Measurements from ENCODE around the gene ABCG1.

Gene ABCG1

DNA sequence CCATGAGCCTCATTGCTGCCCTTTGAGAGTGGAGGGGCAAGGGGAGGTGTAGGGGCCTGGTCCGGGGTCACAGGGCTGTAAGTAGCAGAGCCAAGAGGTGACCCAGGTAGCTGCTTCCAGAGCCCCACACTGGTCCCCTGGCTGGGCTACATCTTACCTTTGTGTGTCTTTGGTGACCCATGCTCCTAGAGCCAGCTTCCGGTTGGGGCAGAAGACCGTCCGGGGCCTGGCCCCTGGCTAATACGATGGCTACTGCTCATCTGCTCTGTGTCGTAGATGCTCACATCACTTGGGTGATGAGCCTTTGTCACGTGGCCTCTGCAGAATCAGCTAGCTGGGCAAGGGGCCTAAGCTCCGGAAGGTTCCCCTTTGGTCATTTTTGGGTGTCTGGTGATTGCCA, 20.6 kb downstream of the ABCG1 start:
- ATAC-seq (ENCODE audit: low read depth) (no peak), DNase-seq (ENCODE audit: low spot score) (no peak)
- Histone ChIP-seq H3K36me3 (ENCODE audit: low read depth) (no peaks in the 10 kb centered on the region), H3K9me3 (ENCODE audit: severe bottlenecking) (no peaks in the 10 kb centered on the region), H3K4me1 (ENCODE audit: insufficient read depth, poor library complexity, severe bottlenecking) (no peaks in the 10 kb centered on the region), H3K27me3 (ENCODE audit: insufficient read depth, poor library complexity, severe bottlenecking) (no peaks in the 10 kb centered on the region), H3K4me3 (ENCODE audit: severe bottlenecking) (no peak overlapping the region), H3K27ac (ENCODE audit: poor library complexity, severe bottlenecking) (no peak overlapping the region)
- TF ChIP-seq CTCF (IDR thresholded peaks at IDR 0.05; ENCODE audit: poor library complexity, severe bottlenecking): no peak

- no peaks in the 10 kb centered on the region for H3K4me1 ChIP-seq (ENCODE audit: insufficient read depth, poor library complexity, severe bottlenecking)
These were observed 21.0 kb downstream of the ABCG1 start for GRCh38 chr21:42239973-42240372.

GRCh38 chr21:42242611-42243010, 23.7 kb downstream of the ABCG1 start:
- H3K4me3 ChIP-seq (ENCODE audit: severe bottlenecking): no peak overlapping the region
- H3K9me3 ChIP-seq (ENCODE audit: severe bottlenecking): no peaks in the 10 kb centered on the region
- no peaks in the 10 kb centered on the region for H3K4me1 ChIP-seq (ENCODE audit: insufficient read depth, poor library complexity, severe bottlenecking)
- ATAC-seq (ENCODE audit: low read depth): no peak
- no peak overlapping the region for H3K27ac ChIP-seq (ENCODE audit: poor library complexity, severe bottlenecking)
- H3K27me3 ChIP-seq (ENCODE audit: insufficient read depth, poor library complexity, severe bottlenecking): no peaks in the 10 kb centered on the region
- no peaks in the 10 kb centered on the region for H3K36me3 ChIP-seq (ENCODE audit: low read depth)
- DNase-seq (ENCODE audit: low spot score): no peak
- no peak for TF ChIP-seq CTCF (IDR thresholded peaks at IDR 0.05; ENCODE audit: poor library complexity, severe bottlenecking)

More at GRCh38 chr21:42239973-42240372, 21.0 kb downstream of the ABCG1 start:
- ATAC-seq (ENCODE audit: low read depth) (no peak), DNase-seq (ENCODE audit: low spot score) (no peak)
- Histone ChIP-seq H3K36me3 (ENCODE audit: low read depth) (no peaks in the 10 kb centered on the region), H3K27ac (ENCODE audit: poor library complexity, severe bottlenecking) (no peak overlapping the region), H3K9me3 (ENCODE audit: severe bottlenecking) (no peaks in the 10 kb centered on the region), H3K4me3 (ENCODE audit: severe bottlenecking) (no peak overlapping the region), H3K27me3 (ENCODE audit: insufficient read depth, poor library complexity, severe bottlenecking) (no peaks in the 10 kb centered on the region)
- TF ChIP-seq CTCF (IDR thresholded peaks at IDR 0.05; ENCODE audit: poor library complexity, severe bottlenecking): no peak

DNA sequence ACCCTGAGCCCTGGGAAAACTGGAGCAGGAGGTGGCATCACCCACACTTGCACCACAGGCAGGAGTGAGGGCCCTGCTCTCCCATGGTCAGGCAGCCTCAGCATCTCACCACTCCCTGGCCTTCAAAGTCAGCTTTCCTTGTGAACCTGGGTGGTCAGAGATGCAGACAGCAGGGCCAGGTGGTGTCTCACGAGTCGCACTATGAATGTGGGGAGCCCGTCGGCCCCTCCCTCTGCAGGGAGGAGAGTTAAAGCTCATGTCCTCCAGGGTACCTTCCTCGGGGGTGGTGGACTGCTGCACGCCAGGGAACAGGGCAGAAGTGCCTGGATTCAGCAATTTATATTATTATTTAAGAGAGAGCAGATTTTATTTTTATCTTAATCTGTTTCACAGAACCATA, 24.1 kb downstream of the ABCG1 start:
- ATAC-seq (ENCODE audit: low read depth) (no peak), DNase-seq (ENCODE audit: low spot score) (no peak)
- no peaks in the 10 kb centered on the region for H3K9me3 ChIP-seq (ENCODE audit: severe bottlenecking)
- H3K4me3 ChIP-seq (ENCODE audit: severe bottlenecking): no peak overlapping the region
- H3K4me1 ChIP-seq (ENCODE audit: insufficient read depth, poor library complexity, severe bottlenecking): no peaks in the 10 kb centered on the region
- no peaks in the 10 kb centered on the region for H3K36me3 ChIP-seq (ENCODE audit: low read depth)
- TF ChIP-seq CTCF (IDR thresholded peaks at IDR 0.05; ENCODE audit: poor library complexity, severe bottlenecking): no peak
- H3K27ac ChIP-seq (ENCODE audit: poor library complexity, severe bottlenecking): no peak overlapping the region
- H3K27me3 ChIP-seq (ENCODE audit: insufficient read depth, poor library complexity, severe bottlenecking): no peaks in the 10 kb centered on the region

DNA sequence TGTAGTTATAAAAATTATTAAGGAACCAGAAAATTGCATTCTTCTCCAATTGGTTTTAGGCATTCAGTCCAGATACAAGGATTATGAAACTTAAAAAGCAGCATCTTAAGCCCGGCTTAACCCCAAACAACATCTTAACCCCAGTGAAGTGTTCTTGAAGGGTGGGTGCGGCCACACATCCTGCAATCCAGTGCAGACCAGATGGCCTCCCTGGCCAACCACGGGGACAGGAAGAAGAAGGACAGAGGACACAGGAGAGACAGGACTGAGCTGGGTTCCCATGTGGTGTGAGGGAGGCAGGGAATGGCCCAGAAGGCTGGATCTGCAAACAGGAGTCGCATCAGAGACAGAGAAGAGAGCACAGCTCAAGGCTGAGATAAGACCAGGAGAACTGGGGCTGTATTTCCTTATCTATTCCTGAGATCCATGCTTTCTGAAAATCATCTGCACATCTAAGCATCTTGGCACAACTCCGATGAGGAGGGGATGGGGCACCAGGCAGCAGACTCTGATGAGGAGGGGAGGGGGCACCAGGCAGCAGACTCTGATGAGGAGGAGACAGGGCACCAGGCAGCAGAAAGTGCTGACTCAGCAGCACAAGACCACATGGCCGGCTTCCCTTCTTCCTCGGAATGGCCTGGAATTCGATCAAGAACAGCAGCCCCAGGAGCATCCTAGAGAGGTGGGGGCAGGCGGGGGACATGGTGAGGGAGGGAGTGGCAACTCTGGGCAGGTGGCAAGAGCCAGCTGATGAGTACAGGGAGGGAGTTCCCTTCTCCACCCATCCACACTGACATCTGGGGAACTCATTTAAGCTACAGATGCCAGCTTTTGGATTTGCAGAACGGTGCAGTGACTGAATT, 26.6 kb downstream of the ABCG1 start:
- no peaks in the 10 kb centered on the region for H3K36me3 ChIP-seq (ENCODE audit: low read depth)
- no peaks in the 10 kb centered on the region for H3K4me1 ChIP-seq (ENCODE audit: insufficient read depth, poor library complexity, severe bottlenecking)
- no peak overlapping the region for H3K4me3 ChIP-seq (ENCODE audit: severe bottlenecking)
- ATAC-seq (ENCODE audit: low read depth) (no peak), DNase-seq (ENCODE audit: low spot score) (no peak)
- H3K9me3 ChIP-seq (ENCODE audit: severe bottlenecking): no peaks in the 10 kb centered on the region
- no peak overlapping the region for H3K27ac ChIP-seq (ENCODE audit: poor library complexity, severe bottlenecking)
- TF ChIP-seq CTCF (IDR thresholded peaks at IDR 0.05; ENCODE audit: poor library complexity, severe bottlenecking): no peak
- H3K27me3 ChIP-seq (ENCODE audit: insufficient read depth, poor library complexity, severe bottlenecking): no peaks in the 10 kb centered on the region
